NCI-H2227 (cell line): ENCODE data around the gene TEX14.
"Not testable (repeated sequence)": the region's sequence is repeated elsewhere in the genome, so short reads cannot be mapped to it uniquely, and the experiment has no call there.

Experiments
- DNase-seq: peaks from one replicate; lab custom pipeline; 2025; ENCODE audit not compliant: unreplicated experiment; lab: John Stamatoyannopoulos, UW

TEX14 gene

GRCh38 chr17:58611331-58611730 lies 80.5 kb downstream of the TEX14 start:
- DNase-seq = no peak

- no peak for DNase-seq
Measured at GRCh38 chr17:58606934-58607333, 84.9 kb downstream of the TEX14 start.

DNA sequence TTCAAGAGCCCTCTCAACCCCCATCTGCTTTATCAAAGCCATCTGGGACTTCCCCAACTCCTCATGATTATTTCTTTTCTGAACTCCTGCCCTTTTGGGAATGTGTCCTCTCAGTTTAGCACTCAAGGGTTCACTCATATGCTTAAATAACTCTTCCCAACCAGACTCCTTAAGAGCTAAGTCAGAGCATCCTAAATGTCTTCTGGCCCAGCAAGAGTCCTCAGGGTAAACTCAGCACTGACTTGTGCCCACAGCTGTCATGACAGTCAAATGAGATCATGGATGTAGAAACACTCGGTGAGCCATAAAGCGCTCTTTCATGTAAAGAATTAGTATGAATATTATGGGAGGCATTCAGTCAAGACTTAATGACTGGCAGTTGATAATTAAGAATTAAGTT lies 85.9 kb downstream of the TEX14 start:
- DNase-seq = no peak

DNA sequence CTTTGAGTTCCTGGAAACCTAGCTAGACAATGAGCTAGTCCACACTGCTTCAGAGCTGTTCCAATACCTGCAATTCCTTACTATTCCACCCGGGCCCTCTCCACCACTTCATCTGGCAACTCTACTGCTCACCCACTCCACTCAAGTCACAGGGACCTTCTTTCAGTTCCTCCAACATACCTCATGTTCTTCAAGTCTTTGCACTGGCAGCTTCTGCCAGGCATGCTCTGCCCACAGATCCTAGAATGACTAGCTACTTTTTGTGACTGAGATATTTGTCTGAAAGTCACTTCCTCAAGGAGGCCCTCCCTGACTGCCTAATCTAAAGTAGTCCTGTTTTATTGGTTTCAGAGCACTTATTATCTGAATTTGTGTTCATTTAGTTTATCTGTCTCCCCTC lies 86.4 kb downstream of the TEX14 start:
- DNase-seq = no peak

GRCh38 chr17:58601976-58602375 lies 89.9 kb downstream of the TEX14 start:
- no peak for DNase-seq

DNA sequence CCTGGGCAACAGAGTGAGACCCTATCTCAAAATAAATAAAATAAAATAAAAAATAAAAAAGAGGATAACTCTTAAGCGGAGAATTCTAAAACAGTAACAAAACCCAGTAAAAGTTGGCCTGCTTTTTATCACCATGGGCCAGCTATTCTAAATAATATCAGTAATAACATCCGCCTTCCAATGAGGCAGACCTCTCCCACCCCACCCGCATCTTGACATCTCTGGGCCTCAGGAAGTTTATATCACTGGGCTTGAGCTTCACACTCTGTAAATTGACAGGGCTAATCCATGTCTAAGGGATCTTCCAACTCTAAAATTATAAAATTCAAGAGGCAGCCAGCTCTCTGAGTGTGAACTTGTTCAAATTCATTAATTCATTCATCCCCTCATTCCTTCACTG lies 94.5 kb downstream of the TEX14 start:
- DNase-seq = no peak

- no peak for DNase-seq
Measured at GRCh38 chr17:58595194-58595792, 96.6 kb downstream of the TEX14 start.

GRCh38 chr17:58593123-58593522 lies 98.7 kb downstream of the TEX14 start:
- no peak for DNase-seq

GRCh38 chr17:58591455-58591854 lies 100.4 kb downstream of the TEX14 start:
- no peak for DNase-seq

GRCh38 chr17:58590377-58590776 lies 101.5 kb downstream of the TEX14 start:
- DNase-seq = no peak

DNA sequence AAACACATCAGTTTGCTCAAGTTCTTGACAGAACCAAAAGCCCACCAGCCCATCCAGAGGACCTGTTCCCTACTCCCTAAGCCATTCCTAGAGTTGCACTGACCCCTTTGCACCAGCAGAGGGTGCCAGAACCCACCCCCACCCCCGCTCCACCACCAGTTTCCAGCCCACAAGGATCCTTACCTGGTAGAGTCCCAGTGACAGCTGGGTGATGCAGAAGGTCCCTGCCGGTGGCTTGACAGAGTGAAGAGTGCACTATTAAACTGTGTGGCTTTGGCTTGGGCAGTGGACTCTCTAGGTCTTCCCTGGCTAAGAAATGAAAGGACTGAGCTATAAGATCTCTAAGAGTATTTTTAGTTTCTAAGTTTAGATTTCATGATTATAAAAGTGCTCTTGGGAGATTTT lies 104.1 kb downstream of the TEX14 start:
- peak; percentile 76 for DNase-seq

GRCh38 chr17:58586009-58586644 lies 105.7 kb downstream of the TEX14 start:
- DNase-seq = no peak

GRCh38 chr17:58585554-58585953 lies 106.3 kb downstream of the TEX14 start:
- no peak for DNase-seq

- DNase-seq = no peak
Measured at GRCh38 chr17:58583486-58583885, 108.4 kb downstream of the TEX14 start.

DNA sequence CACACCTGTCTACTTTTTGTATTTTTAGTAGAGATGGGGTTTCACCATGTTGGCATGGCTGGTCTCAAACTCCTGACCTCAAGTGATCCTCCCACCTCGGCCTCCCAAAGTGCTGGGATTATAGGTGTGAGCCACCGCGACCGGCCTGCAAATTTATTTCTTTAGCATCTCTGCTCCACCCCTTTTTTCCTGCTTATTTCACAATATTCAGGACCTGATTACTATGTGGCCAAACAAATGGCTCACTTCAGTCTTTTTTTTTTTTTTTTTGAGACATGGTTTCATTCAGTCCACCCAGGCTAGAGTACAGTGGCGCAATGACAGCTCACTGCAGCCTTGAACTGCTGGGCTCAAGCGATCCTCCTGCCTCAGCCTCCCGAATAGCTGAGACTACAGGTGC lies 109.1 kb downstream of the TEX14 start:
- DNase-seq = not testable (repeated sequence)

DNA sequence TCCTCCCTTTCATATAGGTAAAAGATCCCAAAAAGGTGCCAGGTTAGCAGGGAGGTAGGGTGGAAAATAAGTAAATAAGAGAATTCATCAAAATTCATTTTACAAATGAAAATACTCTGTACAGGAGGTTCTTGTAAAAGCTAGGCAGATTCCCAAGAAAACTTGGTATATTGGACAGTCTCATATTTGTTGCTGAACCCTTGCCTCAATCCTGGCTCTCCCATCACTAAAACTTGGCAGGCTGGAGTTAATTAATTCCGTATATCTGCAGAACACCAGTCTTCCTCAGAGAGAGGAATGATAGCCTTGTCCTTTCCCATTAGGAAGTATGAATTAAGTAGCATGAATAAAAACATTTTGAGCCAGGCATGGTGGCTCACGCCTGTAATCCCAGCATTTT lies 111.2 kb downstream of the TEX14 start:
- DNase-seq = no peak

- peak; percentile 72 for DNase-seq
Measured at GRCh38 chr17:58577696-58578095, 114.1 kb downstream of the TEX14 start.

DNA sequence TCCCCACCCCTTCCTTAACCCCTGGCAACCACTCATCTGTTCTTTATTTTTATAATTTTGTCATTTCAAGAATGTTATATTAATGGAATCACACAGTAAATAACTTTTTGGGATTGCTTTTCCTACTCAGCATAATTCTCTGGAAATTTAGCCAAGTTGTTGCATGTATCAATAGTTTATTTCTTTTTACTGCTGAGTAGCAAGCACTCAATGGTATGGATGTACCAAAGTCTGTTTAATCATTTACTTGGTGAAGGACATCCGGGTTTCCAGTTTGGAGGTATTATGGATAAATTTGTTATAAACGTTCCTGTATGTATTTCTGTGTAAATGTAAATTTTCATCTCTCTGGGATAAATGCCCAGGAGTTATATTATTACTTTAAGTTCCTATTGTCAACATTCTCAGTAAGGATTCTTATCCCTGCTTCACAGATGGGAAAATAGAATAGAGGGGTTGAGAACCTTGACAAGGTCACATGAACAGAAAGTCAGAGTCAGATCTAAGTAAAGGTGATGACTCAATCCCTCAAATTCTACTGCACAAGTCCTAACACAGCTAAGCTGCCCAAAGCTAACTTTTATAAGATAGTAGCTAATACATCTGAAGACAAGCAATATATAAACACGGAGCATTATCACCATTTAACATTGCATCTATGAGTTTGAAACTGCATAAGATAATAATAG lies 115.0 kb downstream of the TEX14 start:
- DNase-seq = no peak

GRCh38 chr17:58575511-58575910 lies 116.3 kb downstream of the TEX14 start:
- no peak for DNase-seq

DNA sequence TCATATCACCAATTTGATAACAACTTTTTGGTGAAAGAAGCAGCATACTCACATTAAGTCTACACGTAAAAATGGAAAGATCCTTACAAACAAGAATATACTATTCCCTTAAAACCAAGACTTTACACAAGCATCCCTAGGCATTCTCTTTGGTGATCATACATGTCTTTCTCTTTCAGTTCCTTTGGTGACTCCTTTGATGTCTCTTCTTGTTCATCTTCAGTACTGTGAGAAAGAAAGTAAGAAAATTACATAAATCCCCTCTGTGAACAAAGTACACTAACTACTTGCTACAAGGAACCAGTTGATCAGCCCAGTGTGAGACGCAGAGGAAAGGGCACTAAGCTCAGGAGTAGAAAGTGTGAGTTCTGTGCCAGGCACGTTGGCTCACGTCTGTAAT lies 117.8 kb downstream of the TEX14 start:
- DNase-seq = no peak

GRCh38 chr17:58572846-58573245 lies 119.0 kb downstream of the TEX14 start:
- no peak for DNase-seq

- no peak for DNase-seq
Measured at GRCh38 chr17:58570758-58571157, 121.1 kb downstream of the TEX14 start.

- no peak for DNase-seq
Measured at GRCh38 chr17:58569196-58569595, 122.6 kb downstream of the TEX14 start.
